Keratinocyte (primary cell): Measurements from ENCODE around the gene ZSCAN9. TPM values are rescaled to one million over a fixed set of nuclear protein-coding genes. Genes with fewer than 3 reads are reported as not detected.

Experiments
- DNase-seq: peaks from one replicate; pipeline ENCODE4 v3.0.0-alpha.2; 2011; ENCODE audit warnings: low read depth, missing footprints, low spot score
- FAIRE-seq: peaks from 2 replicates; lab custom pipeline; 2011; peaks lifted over from hg19 to GRCh38; lab: Jason Lieb, UNC
- H2AFZ ChIP-seq: 2 replicates; pipeline ENCODE4 v1.6.0; 2012; ENCODE audit warnings: low read length, control low read depth, inconsistent platforms; ENCODE audit not compliant: control insufficient read depth
- H3K27ac ChIP-seq: 2 replicates; pipeline ENCODE4 v1.5.1; 2011; ENCODE audit warnings: low read length; ENCODE audit not compliant: control insufficient read depth, insufficient read depth
- H3K27me3 ChIP-seq: 3 replicates; pipeline ENCODE4 v1.6.0; 2011; ENCODE audit warnings: low read length; ENCODE audit not compliant: control insufficient read depth, insufficient read depth; ENCODE audit errors: extremely low read depth
- H3K36me3 ChIP-seq, 2 experiments: 2 replicates in 1 of 2; 3 replicates in 1 of 2; pipeline ENCODE4 v1.5.1; 2011; ENCODE audit warnings: low read length in 2 of 2, mild to moderate bottlenecking in 1 of 2; ENCODE audit not compliant: control insufficient read depth in 2 of 2, insufficient read depth in 2 of 2; ENCODE audit errors: extremely low read depth in 1 of 2
- H3K4me1 ChIP-seq: 3 replicates; pipeline ENCODE4 v1.5.1; 2011; ENCODE audit warnings: low read length; ENCODE audit not compliant: control insufficient read depth, insufficient read depth; ENCODE audit errors: extremely low read depth
- H3K4me2 ChIP-seq: 3 replicates; pipeline ENCODE4 v1.6.0; 2011; ENCODE audit warnings: low read depth, low read length; ENCODE audit not compliant: control insufficient read depth, insufficient read depth; ENCODE audit errors: extremely low read depth
- H3K4me3 ChIP-seq, 3 experiments: fragments of 200-600 bp in 1 of 3; sonication (generic) in 1 of 3; 2 replicates in 2 of 3; 3 replicates in 1 of 3; pipeline ENCODE4 v1.5.1; 2011 to 2016; ENCODE audit warnings: low read length in 3 of 3, mild to moderate bottlenecking in 3 of 3, control low read depth in 2 of 3, inconsistent platforms in 1 of 3, low read depth in 1 of 3, mixed read lengths in 1 of 3, mixed run types in 1 of 3, moderate library complexity in 1 of 3; ENCODE audit not compliant: control insufficient read depth in 2 of 3, insufficient read depth in 2 of 3; ENCODE audit errors: extremely low read depth in 1 of 3
- H3K79me2 ChIP-seq: 2 replicates; pipeline ENCODE4 v1.6.0; 2012; ENCODE audit warnings: low read length; ENCODE audit not compliant: control insufficient read depth, insufficient read depth
- H3K9ac ChIP-seq: 3 replicates; pipeline ENCODE4 v1.6.0; 2011; ENCODE audit warnings: low read length; ENCODE audit not compliant: control insufficient read depth, insufficient read depth; ENCODE audit errors: extremely low read depth
- H3K9me1 ChIP-seq: 3 replicates; pipeline ENCODE4 v1.6.0; 2011; ENCODE audit warnings: low read length; ENCODE audit not compliant: control insufficient read depth, insufficient read depth; ENCODE audit errors: extremely low read depth
- H3K9me3 ChIP-seq: 2 replicates; pipeline ENCODE4 v1.5.1; 2012; ENCODE audit warnings: low read depth, low read length; ENCODE audit not compliant: control insufficient read depth
- H4K20me1 ChIP-seq: 3 replicates; pipeline ENCODE4 v1.6.0; 2011; ENCODE audit warnings: low read length; ENCODE audit not compliant: control insufficient read depth, insufficient read depth; ENCODE audit errors: extremely low read depth
- CTCF ChIP-seq, 3 experiments: IDR thresholded peaks in 1 of 3; conservative IDR thresholded peaks in 1 of 3; optimal IDR thresholded peaks in 1 of 3; 2 replicates in 2 of 3; 3 replicates in 1 of 3; pipeline versions ENCODE3 to v1.5.1; 2011; ENCODE audit warnings: low read length in 3 of 3, mild to moderate bottlenecking in 3 of 3, moderate library complexity in 2 of 3, control low read depth in 1 of 3, inconsistent platforms in 1 of 3; ENCODE audit not compliant: insufficient read depth in 2 of 3; ENCODE audit errors: extremely low read depth in 1 of 3
- EZH2 ChIP-seq: IDR thresholded peaks from one replicate; pipeline ENCODE4 v1.6.1; 2012; ENCODE audit warnings: inconsistent platforms, mild to moderate bottlenecking, low read length, moderate library complexity
- dilution Hi-C: fragments of 300-500 bp; cut with MboI; formaldehyde crosslinking; loops from one replicate; pipeline ENCODE4 v1.7.0; 2020; ENCODE audit warnings: low sequenced_read_pairs; ENCODE audit not compliant: extremely low pct_ligation_motif_present
- polyA plus RNA-seq, 5 experiments: library from polyadenylated mRNA; depleted of rRNA in 3 of 5; stranded (reverse) in 3 of 5; stranded (forward) in 1 of 5; unstranded in 1 of 5; fragments of >200 nt; gene quantifications; 1 replicate in 1 of 5; 2 replicates in 3 of 5; 3 replicates in 1 of 5; pipeline versions ENCODE4 v1.2.1 to v1.2.3, GENCODE V29; 2011 to 2012; ENCODE audit warnings: missing spikeins in 2 of 5, low read depth in 1 of 5, low replicate concordance in 1 of 5

ZSCAN9 gene
- polyA plus RNA-seq, 1 donor (not counting 4 experiments of a cell fraction or from before 2014, with no cell fraction given) = 12.0 TPM

DNA sequence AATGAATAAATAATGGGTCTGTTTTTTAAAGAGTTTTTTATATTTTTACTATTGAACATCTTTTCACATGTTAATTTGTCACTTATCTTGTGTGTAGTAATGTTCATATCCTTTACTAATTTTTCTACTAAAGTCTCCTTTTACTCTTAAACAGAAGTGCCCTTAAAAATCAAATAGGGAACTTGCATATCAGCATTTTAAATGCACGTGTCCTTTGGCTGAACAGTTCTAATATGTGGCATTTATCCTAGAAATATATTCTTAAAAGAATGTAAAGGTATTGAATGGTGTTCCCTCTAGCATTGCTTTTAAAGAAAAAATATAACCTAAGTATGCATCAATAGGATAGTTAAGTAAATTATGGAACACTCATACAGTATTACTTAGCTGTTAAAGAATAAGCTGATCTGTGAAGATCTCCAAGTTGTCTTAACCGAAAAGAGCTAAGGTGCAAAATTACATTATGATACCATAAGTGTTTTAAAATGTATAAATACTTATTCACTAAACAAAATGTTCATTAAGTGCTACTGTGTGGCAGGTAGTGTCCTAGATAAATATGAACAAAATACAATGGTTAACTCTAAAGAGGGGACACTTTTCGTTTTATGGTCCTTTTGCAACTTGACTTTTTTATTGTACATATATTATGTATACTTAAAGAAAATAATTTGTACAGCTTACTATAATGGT lies 55.7 kb downstream of the ZSCAN9 start:
- H2AFZ ChIP-seq = peak overlapping the region; percentile 80
- H3K4me3 ChIP-seq = peak overlapping the region; percentile 66 to 86 (median 85)
- FAIRE-seq (no peak), DNase-seq (no peak)
- no peaks in the 10 kb centered on the region for H3K9me3 ChIP-seq
- TF ChIP-seq EZH2 (no peak), CTCF (optimal IDR thresholded peaks at IDR 0.05 in 1 of 3, IDR thresholded peaks at IDR 0.05 in 1 of 3, conservative IDR thresholded peaks at IDR 0.05 in 1 of 3; ENCODE audit: extremely low read depth in 1 of 3, insufficient read depth in 2 of 3, low read length in 3 of 3) (no peak)
- H3K27ac ChIP-seq = no peak overlapping the region
- dilution Hi-C loops = no loop called here
- H3K9me1 ChIP-seq = no peaks in the 10 kb centered on the region
- peaks cover 1 to 10% of the 10 kb centered on the region in 2 experiments for H3K36me3 ChIP-seq
- H3K27me3 ChIP-seq = no peaks in the 10 kb centered on the region
- peaks cover 6% of the 10 kb centered on the region for H3K4me1 ChIP-seq
- H3K4me2 ChIP-seq = peak overlapping the region; percentile 94
- H3K9ac ChIP-seq = peak overlapping the region; percentile 79
- H3K79me2 ChIP-seq = peaks cover 2% of the 10 kb centered on the region
- H4K20me1 ChIP-seq = no peaks in the 10 kb centered on the region

- H3K36me3 ChIP-seq = peaks cover 0 to 5% of the 10 kb centered on the region in 2 experiments
- H3K9me1 ChIP-seq = no peaks in the 10 kb centered on the region
- peak within 1 kb of the TSS; percentile 94 for H3K4me2 ChIP-seq
- H3K79me2 ChIP-seq = peaks cover 2% of the 10 kb centered on the region
- no peak for FAIRE-seq
- no peaks in the 10 kb centered on the region for H3K9me3 ChIP-seq
- H3K4me1 ChIP-seq = peaks cover 6% of the 10 kb centered on the region
- no peak within 1 kb of the TSS for H3K27ac ChIP-seq
- no peak for DNase-seq
- H3K27me3 ChIP-seq = no peaks in the 10 kb centered on the region
- peak within 1 kb of the TSS; percentile 66 to 86 (median 85) for H3K4me3 ChIP-seq
- H3K9ac ChIP-seq = peak within 1 kb of the TSS; percentile 79
- H2AFZ ChIP-seq = peak within 1 kb of the TSS; percentile 80
- H4K20me1 ChIP-seq = no peaks in the 10 kb centered on the region
- dilution Hi-C loops = no loop called here
- TF ChIP-seq EZH2 (no peak), CTCF (optimal IDR thresholded peaks at IDR 0.05 in 1 of 3, IDR thresholded peaks at IDR 0.05 in 1 of 3, conservative IDR thresholded peaks at IDR 0.05 in 1 of 3; ENCODE audit: extremely low read depth in 1 of 3, insufficient read depth in 2 of 3, low read length in 3 of 3) (no peak)
Measured at GRCh38 chr6:28281288-28282064, 56.4 kb downstream of the ZSCAN9 start, which contains the start of gene PGBD1. Gene PGBD1 (plus strand): TSS chr6:28281572. CDS start chr6:28283814, 2,242 bp downstream.
